ENCODE data around the gene SLC5A3.

DNA sequence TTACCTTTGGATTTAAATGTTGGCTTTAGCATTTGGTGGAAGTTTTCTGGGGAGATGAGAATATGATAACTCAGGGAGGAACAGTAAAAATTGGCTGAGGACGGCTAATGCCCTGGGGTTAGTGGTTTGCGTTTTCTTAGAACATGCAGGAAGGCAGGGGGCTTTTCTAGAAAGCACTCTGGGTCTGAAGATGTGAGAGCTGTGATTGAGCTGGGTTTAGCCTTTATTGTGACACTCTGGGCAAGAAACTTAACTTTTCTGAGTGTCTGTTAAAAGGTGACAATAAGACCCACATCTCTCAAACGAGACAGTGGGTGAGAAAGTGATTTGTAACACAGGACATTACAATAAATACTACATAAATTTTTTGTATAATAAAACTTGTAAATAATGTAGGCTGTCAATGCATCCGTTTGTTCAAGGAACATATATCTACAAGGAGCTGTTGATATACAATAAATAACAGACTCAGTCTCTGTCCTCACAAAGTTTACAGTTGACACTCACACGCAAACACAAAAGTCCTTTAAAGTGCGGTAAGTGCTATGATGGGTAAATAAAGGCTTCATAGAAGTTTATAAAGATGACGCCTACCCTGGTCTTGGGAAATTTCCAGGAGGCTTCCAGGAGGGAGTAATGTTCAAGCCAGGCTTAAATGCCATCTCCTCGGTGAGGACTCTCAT, 49.5 kb upstream of the SLC5A3 start:
- TF ChIP-seq, protein P1, sequence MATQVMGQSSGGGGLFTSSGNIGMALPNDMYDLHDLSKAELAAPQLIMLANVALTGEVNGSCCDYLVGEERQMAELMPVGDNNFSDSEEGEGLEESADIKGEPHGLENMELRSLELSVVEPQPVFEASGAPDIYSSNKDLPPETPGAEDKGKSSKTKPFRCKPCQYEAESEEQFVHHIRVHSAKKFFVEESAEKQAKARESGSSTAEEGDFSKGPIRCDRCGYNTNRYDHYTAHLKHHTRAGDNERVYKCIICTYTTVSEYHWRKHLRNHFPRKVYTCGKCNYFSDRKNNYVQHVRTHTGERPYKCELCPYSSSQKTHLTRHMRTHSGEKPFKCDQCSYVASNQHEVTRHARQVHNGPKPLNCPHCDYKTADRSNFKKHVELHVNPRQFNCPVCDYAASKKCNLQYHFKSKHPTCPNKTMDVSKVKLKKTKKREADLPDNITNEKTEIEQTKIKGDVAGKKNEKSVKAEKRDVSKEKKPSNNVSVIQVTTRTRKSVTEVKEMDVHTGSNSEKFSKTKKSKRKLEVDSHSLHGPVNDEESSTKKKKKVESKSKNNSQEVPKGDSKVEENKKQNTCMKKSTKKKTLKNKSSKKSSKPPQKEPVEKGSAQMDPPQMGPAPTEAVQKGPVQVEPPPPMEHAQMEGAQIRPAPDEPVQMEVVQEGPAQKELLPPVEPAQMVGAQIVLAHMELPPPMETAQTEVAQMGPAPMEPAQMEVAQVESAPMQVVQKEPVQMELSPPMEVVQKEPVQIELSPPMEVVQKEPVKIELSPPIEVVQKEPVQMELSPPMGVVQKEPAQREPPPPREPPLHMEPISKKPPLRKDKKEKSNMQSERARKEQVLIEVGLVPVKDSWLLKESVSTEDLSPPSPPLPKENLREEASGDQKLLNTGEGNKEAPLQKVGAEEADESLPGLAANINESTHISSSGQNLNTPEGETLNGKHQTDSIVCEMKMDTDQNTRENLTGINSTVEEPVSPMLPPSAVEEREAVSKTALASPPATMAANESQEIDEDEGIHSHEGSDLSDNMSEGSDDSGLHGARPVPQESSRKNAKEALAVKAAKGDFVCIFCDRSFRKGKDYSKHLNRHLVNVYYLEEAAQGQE (IDR thresholded peaks at IDR 0.05; ENCODE audit: insufficient replicate concordance, low read depth): no peak
- TF ChIP-seq POLR2AphosphoS5 (IDR thresholded peaks at IDR 0.05; ENCODE audit: low read depth): no peak
- TF ChIP-seq, protein P2, sequence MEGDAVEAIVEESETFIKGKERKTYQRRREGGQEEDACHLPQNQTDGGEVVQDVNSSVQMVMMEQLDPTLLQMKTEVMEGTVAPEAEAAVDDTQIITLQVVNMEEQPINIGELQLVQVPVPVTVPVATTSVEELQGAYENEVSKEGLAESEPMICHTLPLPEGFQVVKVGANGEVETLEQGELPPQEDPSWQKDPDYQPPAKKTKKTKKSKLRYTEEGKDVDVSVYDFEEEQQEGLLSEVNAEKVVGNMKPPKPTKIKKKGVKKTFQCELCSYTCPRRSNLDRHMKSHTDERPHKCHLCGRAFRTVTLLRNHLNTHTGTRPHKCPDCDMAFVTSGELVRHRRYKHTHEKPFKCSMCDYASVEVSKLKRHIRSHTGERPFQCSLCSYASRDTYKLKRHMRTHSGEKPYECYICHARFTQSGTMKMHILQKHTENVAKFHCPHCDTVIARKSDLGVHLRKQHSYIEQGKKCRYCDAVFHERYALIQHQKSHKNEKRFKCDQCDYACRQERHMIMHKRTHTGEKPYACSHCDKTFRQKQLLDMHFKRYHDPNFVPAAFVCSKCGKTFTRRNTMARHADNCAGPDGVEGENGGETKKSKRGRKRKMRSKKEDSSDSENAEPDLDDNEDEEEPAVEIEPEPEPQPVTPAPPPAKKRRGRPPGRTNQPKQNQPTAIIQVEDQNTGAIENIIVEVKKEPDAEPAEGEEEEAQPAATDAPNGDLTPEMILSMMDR (IDR thresholded peaks at IDR 0.05; ENCODE audit: insufficient read depth, low read length): no peak
- no peak for TF ChIP-seq GABPA (IDR thresholded peaks at IDR 0.05; ENCODE audit: low read depth)
